ENCODE data around the gene ANKRD6.

ANKRD6 gene

GRCh38 chr6:89503641-89504040 is 70.7 kb downstream of the ANKRD6 start:
- no peak for TF ChIP-seq CTCF (IDR thresholded peaks at IDR 0.05; ENCODE audit: insufficient read depth, low read length, poor library complexity, severe bottlenecking)
- no peak for DNase-seq (ENCODE audit: extremely low read depth, insufficient read length)
- Histone ChIP-seq H3K27me3 (replicated peaks; ENCODE audit: control insufficient read depth, insufficient read depth, low read length) (no peaks in the 10 kb centered on the region), H3K4me3 (replicated peaks; ENCODE audit: low read depth, low read length) (no peak overlapping the region), H3K36me3 (ENCODE audit: control insufficient read depth, insufficient read depth, low read length) (no peaks in the 10 kb centered on the region)

GRCh38 chr6:89505847-89506246 is 72.9 kb downstream of the ANKRD6 start:
- no peak for TF ChIP-seq CTCF (IDR thresholded peaks at IDR 0.05; ENCODE audit: insufficient read depth, low read length, poor library complexity, severe bottlenecking)
- H3K27me3 ChIP-seq (replicated peaks; ENCODE audit: control insufficient read depth, insufficient read depth, low read length), result no peaks in the 10 kb centered on the region

DNA sequence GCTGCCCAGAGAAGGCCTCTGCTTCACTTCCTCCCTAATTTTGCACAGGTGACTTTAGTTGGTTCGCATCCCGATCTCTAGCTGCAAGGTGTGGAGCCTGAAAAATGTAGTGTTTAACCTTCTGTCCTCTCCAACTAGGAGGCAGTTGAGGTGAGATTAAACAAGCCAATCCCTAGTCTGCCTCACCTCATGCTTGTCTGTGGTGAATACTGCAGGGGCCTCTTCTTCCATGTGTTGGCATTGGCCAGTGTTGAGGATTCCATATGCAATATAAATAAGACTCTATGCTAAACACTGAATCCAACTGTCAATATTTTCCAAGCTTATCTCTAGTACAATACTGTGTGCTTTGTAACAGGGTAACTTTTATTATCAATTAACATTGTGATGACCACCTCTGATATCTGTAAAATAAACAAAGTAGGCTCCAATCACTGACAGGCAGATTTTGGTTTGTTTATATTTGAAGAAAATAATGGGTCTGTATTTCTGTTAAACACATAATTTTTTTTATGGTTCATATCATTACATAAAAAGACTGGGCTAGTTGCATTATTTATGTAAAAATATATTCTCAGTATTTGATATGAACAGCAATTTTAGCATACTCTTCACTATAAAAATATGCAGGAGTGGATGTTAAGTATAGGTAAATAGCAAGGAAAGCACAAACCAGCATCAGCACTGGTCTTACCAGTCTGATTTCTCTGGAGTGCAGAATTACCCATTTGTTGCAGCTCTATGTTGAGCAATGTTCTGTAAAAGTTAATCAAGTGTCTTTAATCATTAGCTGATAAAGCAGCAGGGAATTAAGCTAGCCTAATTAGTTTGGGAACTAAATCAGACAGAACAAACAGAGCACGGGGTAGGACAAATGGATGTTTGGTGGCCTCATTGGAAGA is 74.0 kb downstream of the ANKRD6 start:
- Histone ChIP-seq H3K4me3 (replicated peaks; ENCODE audit: low read depth, low read length) (no peak overlapping the region), H3K36me3 (ENCODE audit: control insufficient read depth, insufficient read depth, low read length) (no peaks in the 10 kb centered on the region), H3K27me3 (replicated peaks; ENCODE audit: control insufficient read depth, insufficient read depth, low read length) (no peaks in the 10 kb centered on the region)
- no peak for TF ChIP-seq CTCF (IDR thresholded peaks at IDR 0.05; ENCODE audit: insufficient read depth, low read length, poor library complexity, severe bottlenecking)
- DNase-seq (ENCODE audit: extremely low read depth, insufficient read length), result no peak

More at GRCh38 chr6:89505847-89506246, 72.9 kb downstream of the ANKRD6 start:
- no peak for DNase-seq (ENCODE audit: extremely low read depth, insufficient read length)
- Histone ChIP-seq H3K36me3 (ENCODE audit: control insufficient read depth, insufficient read depth, low read length) (no peaks in the 10 kb centered on the region), H3K4me3 (replicated peaks; ENCODE audit: low read depth, low read length) (no peak overlapping the region)

DNA sequence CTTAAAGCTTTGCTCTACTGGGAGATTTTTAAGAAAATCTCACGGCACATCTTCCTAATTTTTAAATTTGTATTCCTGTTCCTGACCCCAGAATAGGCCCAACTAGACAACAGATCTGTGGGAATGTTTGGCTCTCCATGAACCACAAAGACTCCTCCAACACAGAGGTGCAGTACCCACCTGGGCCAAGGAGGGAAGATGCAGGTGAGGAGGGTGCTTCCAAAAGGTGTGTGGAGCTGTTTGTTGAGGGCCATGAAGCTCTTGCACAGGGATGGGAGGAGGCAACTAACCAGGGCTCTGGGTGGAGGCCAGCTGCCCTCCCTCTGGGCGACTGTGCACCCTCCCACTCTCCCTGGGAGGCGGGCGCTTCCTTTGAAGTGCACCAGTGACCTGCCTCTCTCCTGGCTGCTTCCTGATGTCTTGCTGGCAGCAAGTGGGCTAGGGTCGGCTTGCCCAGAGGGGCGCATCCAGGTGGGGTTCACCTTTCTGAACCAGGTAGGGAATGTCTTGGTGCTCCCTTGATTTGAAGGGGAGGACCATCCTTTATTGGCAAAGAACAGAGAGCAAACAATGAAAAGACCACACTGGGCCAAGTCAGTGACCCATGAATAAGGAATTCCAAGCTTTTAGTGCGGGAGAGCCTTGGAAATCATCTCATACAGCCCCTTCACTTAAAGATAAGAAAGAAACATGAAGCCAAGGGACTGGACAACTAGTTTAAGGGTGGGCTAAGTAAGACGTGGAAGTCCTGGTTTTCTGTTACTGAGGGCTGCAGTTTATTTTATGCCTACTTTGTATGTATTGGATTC is 76.0 kb downstream of the ANKRD6 start:
- DNase-seq (ENCODE audit: extremely low read depth, insufficient read length), result no peak
- no peak for TF ChIP-seq CTCF (IDR thresholded peaks at IDR 0.05; ENCODE audit: insufficient read depth, low read length, poor library complexity, severe bottlenecking)
- Histone ChIP-seq H3K4me3 (replicated peaks; ENCODE audit: low read depth, low read length) (no peak overlapping the region), H3K36me3 (ENCODE audit: control insufficient read depth, insufficient read depth, low read length) (no peaks in the 10 kb centered on the region), H3K27me3 (replicated peaks; ENCODE audit: control insufficient read depth, insufficient read depth, low read length) (no peaks in the 10 kb centered on the region)

DNA sequence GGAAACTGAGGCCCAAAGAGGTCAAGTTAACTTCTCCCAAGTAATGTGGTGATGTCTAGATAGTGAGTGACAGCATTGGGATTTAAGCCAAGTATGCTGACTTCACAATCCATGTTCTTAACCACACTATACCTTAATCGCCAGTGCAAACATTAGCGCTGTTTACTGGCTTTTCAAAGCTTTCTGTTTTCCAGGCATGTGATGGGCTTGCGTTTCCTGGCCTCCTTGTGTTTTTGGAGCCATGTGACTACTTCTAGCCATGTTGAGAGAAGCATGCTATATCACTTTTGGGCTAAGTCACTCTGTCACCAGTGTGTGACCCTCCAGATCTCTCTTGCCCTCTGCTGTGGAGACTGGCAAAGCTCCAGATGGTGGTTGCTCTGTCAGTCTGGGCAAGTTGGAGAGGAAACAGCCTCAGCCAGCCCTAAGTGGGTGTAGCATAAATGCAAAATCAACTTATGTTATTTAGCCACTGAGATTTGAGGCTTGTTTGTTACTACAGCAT is 76.9 kb downstream of the ANKRD6 start:
- Histone ChIP-seq H3K36me3 (ENCODE audit: control insufficient read depth, insufficient read depth, low read length) (no peaks in the 10 kb centered on the region), H3K4me3 (replicated peaks; ENCODE audit: low read depth, low read length) (no peak overlapping the region), H3K27me3 (replicated peaks; ENCODE audit: control insufficient read depth, insufficient read depth, low read length) (no peaks in the 10 kb centered on the region)
- no peak for DNase-seq (ENCODE audit: extremely low read depth, insufficient read length)
- no peak for TF ChIP-seq CTCF (IDR thresholded peaks at IDR 0.05; ENCODE audit: insufficient read depth, low read length, poor library complexity, severe bottlenecking)
